ENCODE data around the gene DDX21. TPM values are rescaled to one million over a fixed set of nuclear protein-coding genes. Genes with fewer than 3 reads are reported as not detected.

The DDX21 gene
- total and polyA plus RNA-seq, 9 of the 15 experiments (the other 6 are each of a cell fraction or from before 2014, with no cell fraction given): 143 to 365 (median 281) TPM

DNA sequence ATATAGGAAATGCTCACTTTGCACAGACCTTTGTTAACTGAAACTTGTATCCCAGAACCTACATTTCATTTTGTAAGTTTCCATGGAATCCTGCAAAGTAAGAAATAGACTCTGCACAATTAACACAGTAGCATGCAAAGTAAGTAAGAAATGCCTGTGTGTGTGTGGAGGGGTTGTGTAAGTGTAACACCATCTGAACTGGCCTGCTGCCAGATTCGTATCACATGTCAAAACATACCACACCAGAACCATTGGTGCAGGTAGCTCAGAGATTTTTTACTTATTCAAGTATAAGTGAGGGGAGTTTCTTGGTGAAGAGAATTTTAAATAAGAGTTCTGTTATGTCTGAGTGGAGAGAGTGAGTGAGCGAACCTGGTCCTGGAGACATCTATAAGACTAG is 17.9 kb upstream of the DDX21 start:
- DNase-seq (ENCODE audit: extremely low read depth in 1 of 4, low spot score in 3 of 4) (peak in 2 of 4 experiments; percentile 23 to 28), ATAC-seq (peak; percentile 66), FAIRE-seq (no peak)
- H3K36me3 ChIP-seq (ENCODE audit: control insufficient read depth, insufficient read depth, low read length): peaks cover 71% of the 10 kb centered on the region
- no TSS peak for BruUV-seq (replicated peaks)
- TF ChIP-seq KDM2B (CRISPR knock-in tag; IDR thresholded peaks at IDR 0.05): no peak
- peak; percentile 93 for TF ChIP-seq NFIC (IDR thresholded peaks at IDR 0.05)
- TF ChIP-seq ZNF592 (IDR thresholded peaks at IDR 0.05): no peak
- peak; percentile 43; the same call in 1 of the 2 replicates for TF ChIP-seq NFIX (CRISPR knock-in tag; IDR thresholded peaks at IDR 0.05; ENCODE audit: low read depth)
- H3K4me3 ChIP-seq: no peak overlapping the region
- H3K9me3 ChIP-seq (replicated peaks; ENCODE audit: control insufficient read depth, insufficient read depth, low read depth, low read length): no peaks in the 10 kb centered on the region
- intact Hi-C loops (cut with micrococcal nuclease): no loop called here
- no peak overlapping the region for H3K9ac ChIP-seq (ENCODE audit: insufficient read depth in 1 of 2, low read depth in 2 of 2, low read length in 2 of 2)
- no peaks in the 10 kb centered on the region for H3K79me2 ChIP-seq (ENCODE audit: control insufficient read depth, insufficient read depth, low read length)
- 75% methylated on average over 2 of the region's 2 CpGs for WGBS (ENCODE audit: insufficient coverage, low coverage, missing lambda C conversion rate)
- no peaks in the 10 kb centered on the region for H3K9me1 ChIP-seq (ENCODE audit: control insufficient read depth, insufficient read depth, low read length)
- H4K20me1 ChIP-seq (replicated peaks; ENCODE audit: control insufficient read depth, insufficient read depth, low read length): no peaks in the 10 kb centered on the region; the same call in 1 of the 2 replicates
- in situ Hi-C loops (cut with MboI): no loop called here
- POLR2A ChIA-PET: interaction anchor here (2.8 kb wide), 1 partner anchor 17 kb away, joined by 15 read pairs; the partner anchor contains the start of gene DDX21
- H3K27ac ChIP-seq (ENCODE audit: extremely low read depth, low read depth, low read length): no peak overlapping the region
- CTCF ChIA-PET (ENCODE audit: low intra/inter-chr PET ratio): no interaction called here
- H2AFZ ChIP-seq (ENCODE audit: low read depth, low read length): no peak overlapping the region
- no peak overlapping the region for H3K4me2 ChIP-seq (ENCODE audit: insufficient read depth, low read length)
- no peaks in the 10 kb centered on the region for H3K27me3 ChIP-seq (ENCODE audit: control insufficient read depth in 2 of 2, insufficient read depth in 2 of 2, low read length in 2 of 2)
- H3K4me1 ChIP-seq (replicated peaks in 1 of 2; ENCODE audit: control insufficient read depth in 2 of 2, insufficient read depth in 2 of 2, low read length in 2 of 2): no peaks in the 10 kb centered on the region

All from K562 (cell line).